ENCODE results near the gene KIF3A.
"Not testable (repeated sequence)": the region's sequence is repeated elsewhere in the genome, so short reads cannot be mapped to it uniquely, and the experiment has no call there.

KIF3A gene

GRCh38 chr5:132718544-132719312, 18.6 kb downstream of the KIF3A start:
- no peak for DNase-seq

GRCh38 chr5:132714456-132715307, 22.7 kb downstream of the KIF3A start:
- no peak for DNase-seq

GRCh38 chr5:132708645-132709044, 28.7 kb downstream of the KIF3A start:
- no peak for DNase-seq

- DNase-seq, result peak; percentile 36
Observed at GRCh38 chr5:132704875-132705274, 32.5 kb downstream of the KIF3A start.

GRCh38 chr5:132695956-132696355, 41.4 kb downstream of the KIF3A start:
- DNase-seq, result no peak

GRCh38 chr5:132692632-132692967, 44.7 kb downstream of the KIF3A start:
- DNase-seq, result peak; percentile 63

- DNase-seq, result not testable (repeated sequence)
Observed at GRCh38 chr5:132691755-132692631, 45.4 kb downstream of the KIF3A start.

- no peak for DNase-seq
Observed at GRCh38 chr5:132690156-132690555, 47.2 kb downstream of the KIF3A start.

- no peak for DNase-seq
Observed at GRCh38 chr5:132689513-132689912, 47.8 kb downstream of the KIF3A start.

- peak; percentile 16 for DNase-seq
Observed at GRCh38 chr5:132688536-132689339, 48.6 kb downstream of the KIF3A start.

GRCh38 chr5:132687995-132688394, 49.4 kb downstream of the KIF3A start:
- no peak for DNase-seq

GRCh38 chr5:132686193-132686592, 51.2 kb downstream of the KIF3A start:
- DNase-seq, result no peak

GRCh38 chr5:132684922-132685720, 52.2 kb downstream of the KIF3A start:
- no peak for DNase-seq

GRCh38 chr5:132684491-132684890, 52.9 kb downstream of the KIF3A start:
- DNase-seq, result peak; percentile 29

GRCh38 chr5:132681983-132682382, 55.4 kb downstream of the KIF3A start:
- no peak for DNase-seq

GRCh38 chr5:132681476-132681831, 55.9 kb downstream of the KIF3A start:
- DNase-seq, result no peak

GRCh38 chr5:132680780-132681475, 56.4 kb downstream of the KIF3A start:
- DNase-seq, result no peak

GRCh38 chr5:132679717-132680380, 57.5 kb downstream of the KIF3A start:
- DNase-seq, result no peak

GRCh38 chr5:132679166-132679565, 58.2 kb downstream of the KIF3A start:
- DNase-seq, result no peak

GRCh38 chr5:132678735-132679134, 58.6 kb downstream of the KIF3A start:
- DNase-seq, result no peak

Measured in fibroblast of skin of abdomen (primary cell).